ENCODE measurements around the gene PTPRD.

The PTPRD gene

DNA sequence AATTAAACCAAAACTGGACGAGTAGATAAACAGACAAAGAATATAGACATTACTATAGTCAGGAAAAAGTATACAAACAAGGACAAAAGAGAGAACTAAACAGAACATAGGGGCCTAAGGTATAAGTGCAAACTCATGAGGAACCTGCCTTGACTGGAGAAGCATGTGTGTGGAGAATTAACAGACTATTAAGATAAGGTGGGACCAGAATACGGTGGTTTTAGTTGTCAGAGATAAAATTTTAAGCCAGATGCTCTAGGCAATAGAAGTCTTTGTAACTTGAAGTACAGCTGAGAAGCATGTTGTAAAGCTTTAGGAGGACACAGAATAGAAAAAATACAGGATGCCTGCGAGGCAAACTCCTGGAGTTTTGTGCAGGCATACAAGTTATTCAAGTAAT lies 707.1 kb downstream of the PTPRD start:
- TF ChIP-seq CTCF (IDR thresholded peaks at IDR 0.05; ENCODE audit: insufficient read depth, low read length, missing control alignments), result no peak
- no peak overlapping the region for H3K4me3 ChIP-seq (ENCODE audit: low read depth, low read length)
- no peak for DNase-seq (ENCODE audit: low read depth, low spot score)
- CTCF ChIA-PET, result interaction anchor here (1.0 kb wide), 1 partner anchor 37 kb away, joined by 3 read pairs; no protein-coding TSS in a partner anchor
- POLR2A ChIA-PET, result no interaction called here

GRCh38 chr9:9904041-9904440 lies 708.8 kb downstream of the PTPRD start:
- no peak for DNase-seq (ENCODE audit: low read depth, low spot score)
- no peak overlapping the region for H3K4me3 ChIP-seq (ENCODE audit: low read depth, low read length)
- CTCF ChIA-PET, result no interaction called here
- TF ChIP-seq CTCF (IDR thresholded peaks at IDR 0.05; ENCODE audit: insufficient read depth, low read length, missing control alignments), result no peak
- POLR2A ChIA-PET, result no interaction called here

DNA sequence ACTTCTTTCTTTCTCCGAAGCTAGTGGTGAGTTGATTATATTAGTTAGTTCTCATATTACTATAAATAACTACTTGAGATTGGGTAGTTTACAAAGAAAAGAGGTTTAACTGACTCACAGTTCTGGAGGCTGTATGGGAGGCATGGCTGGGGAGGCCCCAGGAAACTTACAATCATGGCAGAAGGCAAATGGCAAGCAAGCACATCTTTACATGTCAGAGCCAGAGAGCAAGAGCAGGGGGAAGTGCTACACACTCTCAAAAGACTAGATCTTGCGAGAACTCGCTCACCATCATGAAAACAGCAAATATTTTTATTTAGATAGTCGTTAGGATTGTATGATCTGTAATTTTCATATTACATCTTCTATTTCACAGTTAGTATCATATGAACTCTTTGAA lies 711.2 kb downstream of the PTPRD start:
- CTCF ChIA-PET, result no interaction called here

DNA sequence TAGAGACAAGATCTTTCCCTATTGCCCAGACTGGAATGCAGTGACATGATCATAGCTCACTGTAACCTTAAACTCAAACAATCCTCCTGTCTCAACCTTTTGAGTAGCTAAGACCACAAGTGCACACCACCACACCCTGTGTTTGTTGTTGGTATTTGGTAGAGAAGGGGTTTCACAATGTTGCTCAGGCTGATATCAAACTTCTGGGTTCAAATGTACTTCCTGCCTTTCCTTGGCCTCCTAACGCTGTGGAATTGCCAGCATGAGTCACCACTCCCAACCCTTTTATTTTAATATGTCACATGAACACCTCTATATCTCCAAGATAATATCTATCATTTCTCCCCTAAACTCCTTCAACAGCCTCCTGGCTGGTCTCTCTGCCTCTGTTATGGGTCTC lies 719.0 kb downstream of the PTPRD start:
- H3K4me3 ChIP-seq (ENCODE audit: low read depth, low read length), result no peak overlapping the region
- no peak for TF ChIP-seq CTCF (IDR thresholded peaks at IDR 0.05; ENCODE audit: insufficient read depth, low read length, missing control alignments)
- no peak for DNase-seq (ENCODE audit: low read depth, low spot score)
- CTCF ChIA-PET, result interaction anchor here (1.7 kb wide), 1 partner anchor 49 kb away, joined by 3 read pairs; no protein-coding TSS in a partner anchor
- POLR2A ChIA-PET, result no interaction called here

More for the DNA sequence above, 711.2 kb downstream of the PTPRD start:
- DNase-seq (ENCODE audit: low read depth, low spot score), result no peak
- H3K4me3 ChIP-seq (ENCODE audit: low read depth, low read length), result no peak overlapping the region
- POLR2A ChIA-PET, result no interaction called here
- no peak for TF ChIP-seq CTCF (IDR thresholded peaks at IDR 0.05; ENCODE audit: insufficient read depth, low read length, missing control alignments)

- DNase-seq (ENCODE audit: low read depth, low spot score), result no peak
These were observed 720.6 kb downstream of the PTPRD start for GRCh38 chr9:9892217-9892616.

DNA sequence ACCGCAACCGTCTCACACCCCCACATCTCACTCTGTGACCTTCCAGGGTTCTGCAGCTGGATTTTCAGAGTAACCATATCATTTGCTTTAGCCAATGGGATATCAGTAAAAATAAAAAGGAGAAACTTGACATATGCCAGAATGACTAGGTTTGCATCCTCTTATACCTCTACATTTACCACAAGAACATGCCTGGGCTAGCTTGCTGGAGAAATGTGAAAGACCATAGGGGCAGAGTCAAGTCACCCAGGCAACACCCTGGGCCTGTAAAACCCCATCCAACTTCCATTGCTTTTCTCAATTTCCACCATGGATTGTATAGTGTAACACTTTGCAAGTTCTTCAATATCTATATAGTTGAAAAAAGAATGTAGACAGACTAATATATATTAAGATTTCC lies 731.1 kb downstream of the PTPRD start:
- no peak for TF ChIP-seq CTCF (IDR thresholded peaks at IDR 0.05; ENCODE audit: insufficient read depth, low read length, missing control alignments)
- ChIA-PET POLR2A (no interaction called here), CTCF (no interaction called here)
- no peak for DNase-seq (ENCODE audit: low read depth, low spot score)
- H3K4me3 ChIP-seq (ENCODE audit: low read depth, low read length), result no peak overlapping the region

More at GRCh38 chr9:9892217-9892616, 720.6 kb downstream of the PTPRD start:
- no peak for TF ChIP-seq CTCF (IDR thresholded peaks at IDR 0.05; ENCODE audit: insufficient read depth, low read length, missing control alignments)
- CTCF ChIA-PET, result no interaction called here
- no peak overlapping the region for H3K4me3 ChIP-seq (ENCODE audit: low read depth, low read length)
- POLR2A ChIA-PET, result no interaction called here

All from AG04449 (cell line).